Fibroblast of skin of scalp (primary cell): Measurements from ENCODE around the gene AGAP2.
"Not testable (repeated sequence)": the region's sequence is repeated elsewhere in the genome, so short reads cannot be mapped to it uniquely, and the experiment has no call there.

Experiments
- DNase-seq: peaks from one replicate; pipeline ENCODE4 v3.0.0-alpha.2; 2013

AGAP2 gene

DNA sequence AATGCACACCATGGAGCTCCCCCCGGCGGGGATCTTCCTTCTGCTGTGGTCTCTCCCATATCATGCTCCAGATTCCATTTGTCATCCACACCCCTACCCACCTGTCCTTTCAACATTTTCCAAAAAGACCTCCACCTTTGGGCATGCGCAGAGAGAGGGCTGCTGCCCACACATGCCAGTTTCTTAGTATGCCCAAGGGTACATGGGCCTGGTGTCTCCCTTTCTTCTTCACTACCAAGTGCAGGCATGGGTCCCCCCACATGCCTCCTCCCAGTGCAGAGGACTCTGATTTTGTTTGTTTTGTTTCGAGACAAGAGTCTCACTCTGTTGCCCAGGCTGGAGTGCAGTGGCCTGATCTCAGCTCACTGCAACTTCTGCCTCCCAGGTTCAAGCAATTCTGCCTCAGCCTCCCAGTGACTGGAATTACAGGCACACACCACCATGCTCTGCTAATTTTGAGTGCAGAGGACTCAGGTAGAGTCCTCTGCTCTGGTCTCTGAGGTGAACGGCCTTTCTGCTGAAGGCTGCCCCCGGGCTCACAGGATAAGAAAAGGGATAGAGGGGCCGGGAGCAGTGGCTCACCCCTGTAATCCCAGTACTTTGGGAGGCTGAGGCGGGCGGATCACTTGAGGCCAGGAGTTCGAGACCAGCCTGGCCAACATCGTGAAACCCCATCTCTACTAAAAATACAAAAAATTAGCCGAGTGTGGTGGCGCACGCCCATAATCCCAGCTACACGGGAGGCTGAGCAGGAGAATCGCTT is 16.5 kb downstream of the AGAP2 start:
- DNase-seq, result not testable (repeated sequence)

DNA sequence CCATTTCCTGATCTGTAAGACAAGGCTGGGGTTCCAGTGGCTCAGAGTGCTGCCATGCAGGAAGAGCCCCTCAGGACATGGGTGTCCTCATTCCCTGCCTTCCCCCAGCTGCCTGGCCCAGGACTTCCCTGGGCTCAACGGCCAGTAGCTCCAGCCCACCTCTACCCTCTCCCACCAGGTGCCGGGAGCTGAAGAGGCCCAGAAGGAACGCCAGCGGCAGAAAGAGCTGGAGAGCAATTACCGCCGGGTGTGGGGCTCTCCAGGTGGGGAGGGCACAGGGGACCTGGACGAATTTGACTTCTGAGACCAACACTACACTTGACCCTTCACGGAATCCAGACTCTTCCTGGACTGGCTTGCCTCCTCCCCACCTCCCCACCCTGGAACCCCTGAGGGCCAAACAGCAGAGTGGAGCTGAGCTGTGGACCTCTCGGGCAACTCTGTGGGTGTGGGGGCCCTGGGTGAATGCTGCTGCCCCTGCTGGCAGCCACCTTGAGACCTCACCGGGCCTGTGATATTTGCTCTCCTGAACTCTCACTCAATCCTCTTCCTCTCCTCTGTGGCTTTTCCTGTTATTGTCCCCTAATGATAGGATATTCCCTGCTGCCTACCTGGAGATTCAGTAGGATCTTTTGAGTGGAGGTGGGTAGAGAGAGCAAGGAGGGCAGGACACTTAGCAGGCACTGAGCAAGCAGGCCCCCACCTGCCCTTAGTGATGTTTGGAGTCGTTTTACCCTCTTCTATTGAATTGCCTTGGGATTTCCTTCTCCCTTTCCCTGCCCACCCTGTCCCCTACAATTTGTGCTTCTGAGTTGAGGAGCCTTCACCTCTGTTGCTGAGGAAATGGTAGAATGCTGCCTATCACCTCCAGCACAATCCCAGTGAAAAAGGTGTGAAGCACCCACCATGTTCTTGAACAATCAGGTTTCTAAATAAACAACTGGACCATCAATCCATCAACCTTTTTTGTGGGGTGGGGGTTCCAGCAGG is 17.6 kb downstream of the AGAP2 start:
- DNase-seq, result no peak

DNA sequence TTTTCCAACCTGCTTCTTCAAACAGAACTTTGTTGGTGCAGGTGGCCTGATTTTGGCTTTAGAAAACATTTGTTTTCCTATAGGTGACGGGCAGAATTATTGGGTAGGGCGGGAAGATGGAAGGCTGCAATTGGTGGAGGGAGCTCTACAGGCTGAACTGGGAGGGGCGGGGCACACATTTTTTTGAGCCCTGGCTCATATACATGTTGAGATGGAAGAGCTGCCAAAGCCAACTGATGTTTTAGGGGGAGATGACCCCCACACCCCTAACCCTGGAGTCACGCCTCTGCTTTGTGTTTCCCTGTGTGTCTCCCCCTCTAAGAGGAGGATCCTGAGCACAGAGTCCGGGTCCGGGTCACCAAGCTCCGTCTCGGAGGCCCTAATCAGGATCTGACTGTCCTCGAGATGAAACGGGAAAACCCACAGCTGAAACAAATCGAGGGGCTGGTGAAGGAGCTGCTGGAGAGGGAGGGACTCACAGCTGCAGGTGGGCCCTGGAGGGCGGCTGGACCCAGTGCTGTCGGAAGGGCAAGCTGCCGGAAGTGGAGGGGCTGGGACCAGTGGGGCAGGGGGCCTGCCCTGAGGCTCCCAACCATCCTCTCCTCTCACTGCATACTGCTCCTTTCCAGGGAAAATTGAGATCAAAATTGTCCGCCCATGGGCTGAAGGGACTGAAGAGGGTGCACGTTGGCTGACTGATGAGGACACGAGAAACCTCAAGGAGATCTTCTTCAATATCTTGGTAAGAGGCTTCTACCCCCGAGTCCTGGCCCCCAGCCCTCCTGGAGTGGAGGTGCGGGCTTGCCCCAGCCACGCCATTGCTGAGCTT is 18.6 kb downstream of the AGAP2 start:
- no peak for DNase-seq

DNA sequence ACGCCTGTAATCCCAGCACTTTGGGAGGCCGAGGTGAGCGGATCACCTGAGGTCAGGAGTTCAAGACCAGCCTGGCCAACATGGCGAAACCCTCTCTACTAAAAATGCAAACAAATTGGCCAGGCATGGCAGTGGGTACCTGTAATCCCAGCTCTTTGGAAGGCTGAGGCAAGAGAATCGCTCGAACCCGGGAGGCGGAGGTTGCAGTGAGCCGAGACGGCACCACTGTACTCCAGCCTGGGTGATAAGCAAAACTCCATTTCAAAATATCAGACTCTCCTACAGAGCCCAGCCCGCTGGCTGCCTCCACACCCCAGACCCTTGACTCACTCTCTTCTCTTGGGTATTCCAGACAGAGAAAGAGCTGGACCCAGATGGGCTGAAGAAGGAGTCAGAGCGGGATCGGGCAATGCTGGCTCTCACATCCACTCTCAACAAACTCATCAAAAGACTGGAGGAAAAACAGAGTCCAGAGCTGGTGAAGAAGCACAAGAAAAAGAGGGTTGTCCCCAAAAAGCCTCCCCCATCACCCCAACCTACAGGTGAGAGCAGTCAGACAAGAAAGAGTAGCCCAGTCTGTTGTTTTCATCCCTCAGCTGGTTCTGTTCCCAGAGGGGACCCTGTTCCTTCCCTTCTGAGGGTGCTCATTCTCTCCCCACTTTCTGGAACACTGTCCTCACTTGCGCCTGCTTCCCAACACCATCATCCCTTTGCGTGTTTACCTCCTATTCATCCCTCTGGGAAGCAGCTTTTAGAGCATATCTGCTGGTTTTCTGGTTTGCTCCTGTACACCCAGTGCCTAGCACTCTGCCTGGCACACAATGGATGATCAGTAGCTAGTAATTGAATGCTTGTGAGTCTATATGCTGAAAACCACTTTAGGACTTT is 19.7 kb downstream of the AGAP2 start:
- DNase-seq, result no peak

DNA sequence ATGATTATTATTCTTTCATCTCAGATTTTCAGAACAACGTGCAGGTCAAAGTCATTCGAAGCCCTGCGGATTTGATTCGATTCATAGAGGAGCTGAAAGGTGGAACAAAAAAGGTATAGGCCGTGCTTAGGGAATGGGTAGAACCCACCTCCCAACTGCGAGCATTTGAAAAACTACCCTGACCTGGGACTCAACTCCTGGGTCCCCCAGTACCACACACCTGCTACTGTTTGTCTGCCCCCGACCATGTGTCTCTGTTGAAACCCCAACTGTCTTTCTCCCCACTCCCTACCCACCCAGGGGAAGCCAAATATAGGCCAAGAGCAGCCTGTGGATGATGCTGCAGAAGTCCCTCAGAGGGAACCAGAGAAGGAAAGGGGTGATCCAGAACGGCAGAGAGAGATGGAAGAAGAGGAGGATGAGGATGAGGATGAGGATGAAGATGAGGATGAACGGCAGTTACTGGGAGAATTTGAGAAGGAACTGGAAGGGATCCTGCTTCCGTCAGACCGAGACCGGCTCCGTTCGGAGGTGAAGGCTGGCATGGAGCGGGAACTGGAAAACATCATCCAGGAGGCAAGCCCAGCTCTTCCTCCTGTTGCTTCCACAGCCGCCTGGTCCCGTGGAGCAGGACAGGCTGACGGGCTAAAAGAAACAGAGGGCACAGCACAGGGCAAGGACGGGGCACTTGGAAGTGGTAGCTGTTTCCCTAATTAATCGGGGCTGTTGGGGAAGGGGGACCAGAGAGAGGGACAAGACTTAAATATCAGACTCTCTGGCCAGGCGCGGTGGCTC is 20.5 kb downstream of the AGAP2 start:
- no peak for DNase-seq

DNA sequence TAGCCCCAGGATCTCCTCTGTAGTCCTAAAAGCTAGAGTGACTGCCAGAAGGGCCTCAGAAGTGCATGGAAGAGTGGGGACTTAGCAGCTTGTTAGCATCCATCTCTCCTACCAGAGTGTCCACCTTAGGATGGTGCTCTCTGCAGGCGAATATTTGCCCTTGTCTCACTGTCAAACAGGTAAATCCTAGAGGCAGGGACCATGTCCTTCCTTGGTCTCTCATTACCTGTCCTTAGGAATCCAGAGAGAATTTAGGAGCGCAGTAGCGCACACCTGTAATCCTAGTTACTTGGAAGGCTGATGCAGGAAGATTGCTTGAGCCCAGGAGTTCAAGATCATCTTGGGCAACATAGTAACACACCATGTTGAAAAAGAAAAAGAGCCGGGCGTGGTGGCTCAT is 21.4 kb downstream of the AGAP2 start:
- DNase-seq, result no peak

DNA sequence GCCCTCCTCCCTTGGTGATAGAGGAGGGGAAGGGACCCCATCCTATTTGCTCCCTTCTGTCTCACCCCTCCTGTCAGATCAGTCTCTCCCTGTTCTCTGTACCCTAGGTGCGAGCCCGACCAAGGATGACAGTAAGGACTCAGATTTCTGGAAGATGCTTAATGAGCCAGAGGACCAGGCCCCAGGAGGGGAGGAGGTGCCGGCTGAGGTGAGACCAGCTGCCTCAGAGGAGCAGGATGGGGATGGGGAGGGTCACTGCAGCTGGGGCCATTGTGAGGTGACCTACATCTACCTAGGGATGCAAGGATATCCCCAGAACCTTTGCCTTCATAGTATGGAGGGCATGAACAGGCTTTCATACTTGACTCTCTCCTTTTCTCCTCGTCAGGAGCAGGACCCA is 22.2 kb downstream of the AGAP2 start:
- DNase-seq, result no peak

DNA sequence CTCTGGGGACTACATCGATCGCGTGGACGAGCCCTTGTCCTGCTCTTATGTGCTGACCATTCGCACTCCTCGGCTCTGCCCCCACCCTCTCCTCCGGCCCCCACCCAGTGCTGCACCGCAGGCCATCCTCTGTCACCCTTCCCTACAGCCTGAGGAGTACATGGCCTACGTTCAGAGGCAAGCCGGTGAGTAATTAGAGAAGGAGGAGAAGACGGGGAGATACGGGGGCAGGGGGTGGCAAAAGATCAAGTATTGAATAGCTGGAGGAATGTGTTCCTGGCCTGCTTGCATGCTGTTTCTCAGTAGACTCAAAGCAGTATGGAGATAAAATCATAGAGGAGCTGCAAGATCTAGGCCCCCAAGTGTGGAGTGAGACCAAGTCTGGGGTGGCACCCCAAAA is 22.8 kb downstream of the AGAP2 start:
- DNase-seq, result no peak

DNA sequence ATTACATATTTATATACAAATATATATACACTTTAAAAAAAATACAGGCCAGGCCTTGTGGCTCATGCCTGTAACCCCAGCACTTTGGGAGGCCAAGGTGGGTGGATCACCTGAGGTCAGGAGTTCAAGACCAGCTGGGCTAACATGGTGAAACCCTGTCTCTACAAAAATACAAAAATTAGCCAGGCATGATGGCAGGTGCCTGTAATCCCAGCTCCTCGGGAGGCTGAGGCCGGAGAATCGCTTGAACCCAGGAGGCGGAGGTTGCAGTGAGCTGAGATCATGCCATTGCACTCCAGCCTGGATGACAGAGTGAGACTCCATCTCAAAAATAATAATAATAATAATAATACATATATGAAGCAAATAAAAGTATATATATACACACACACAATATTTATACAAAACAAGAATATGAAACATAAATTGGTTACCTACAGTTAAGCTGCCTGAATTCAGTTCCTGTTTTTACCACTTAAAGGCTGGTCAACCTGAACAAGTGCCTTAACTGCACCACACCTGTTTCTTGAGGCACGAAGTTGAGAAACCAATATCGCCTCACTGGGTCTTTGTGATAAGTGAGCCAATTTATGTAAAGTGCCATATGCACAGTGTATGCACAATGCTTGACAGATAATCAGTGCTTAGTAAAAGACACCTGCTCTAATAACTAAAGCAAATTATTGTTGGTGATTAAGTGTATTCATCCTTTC is 23.4 kb downstream of the AGAP2 start:
- DNase-seq, result not testable (repeated sequence)

DNA sequence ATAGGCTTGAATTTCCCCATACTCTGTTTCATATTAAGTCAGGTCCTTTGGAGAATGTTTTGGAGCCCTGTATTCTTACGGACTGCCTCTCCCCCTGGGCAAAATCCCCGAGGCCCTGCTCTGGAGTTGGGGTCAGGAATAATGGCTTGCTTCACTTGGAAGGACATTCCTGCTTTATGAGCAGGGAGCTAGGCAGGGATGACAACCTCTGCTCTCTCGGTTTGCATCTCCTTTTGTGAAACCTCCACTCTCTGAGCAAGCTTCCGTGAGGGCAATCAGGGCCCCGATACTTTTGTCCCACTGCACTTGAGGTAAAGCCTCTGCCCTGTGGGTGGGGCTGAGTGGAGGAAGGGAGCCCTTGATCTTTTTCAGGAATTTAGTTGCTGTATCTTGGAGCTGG is 25.3 kb downstream of the AGAP2 start:
- DNase-seq, result no peak

DNA sequence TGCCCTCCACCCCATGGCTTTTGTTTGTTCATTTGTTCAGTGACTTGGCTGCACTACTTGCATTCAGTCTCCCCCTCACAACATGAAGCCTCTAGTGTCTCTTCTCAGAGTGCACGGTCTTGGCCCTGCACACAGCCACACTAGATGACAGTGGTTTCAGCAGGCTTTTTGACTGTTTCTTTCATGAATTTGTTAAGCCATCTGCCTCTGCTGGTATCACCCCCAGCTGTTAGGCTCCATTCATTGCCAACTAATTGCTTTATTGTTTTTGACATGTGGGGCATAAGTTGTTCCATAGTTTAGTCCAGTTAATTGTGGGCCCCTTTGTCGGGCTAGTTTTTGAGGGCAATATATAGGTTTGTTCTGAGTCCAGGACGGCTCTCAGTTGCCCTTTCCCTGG is 25.8 kb downstream of the AGAP2 start:
- DNase-seq, result no peak

DNA sequence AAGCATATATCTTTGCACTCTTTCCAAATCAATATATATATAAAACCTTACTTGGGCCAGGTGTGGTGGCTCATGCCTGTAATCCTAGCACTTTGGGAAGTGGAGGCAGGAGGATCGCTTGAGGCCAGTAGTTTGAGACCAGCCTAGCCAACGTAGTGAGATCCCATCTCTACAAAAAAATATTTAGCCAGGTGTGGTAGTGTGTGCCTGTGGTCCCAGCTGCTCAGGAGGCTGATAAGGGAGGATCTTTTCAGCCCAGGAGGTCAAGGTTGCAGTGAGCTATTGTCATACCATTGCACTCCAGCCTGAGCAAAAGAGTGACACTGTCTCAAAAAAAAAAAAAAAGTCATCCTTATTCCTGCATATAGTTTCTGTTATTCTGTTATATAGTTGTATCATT is 30.2 kb downstream of the AGAP2 start:
- no peak for DNase-seq

DNA sequence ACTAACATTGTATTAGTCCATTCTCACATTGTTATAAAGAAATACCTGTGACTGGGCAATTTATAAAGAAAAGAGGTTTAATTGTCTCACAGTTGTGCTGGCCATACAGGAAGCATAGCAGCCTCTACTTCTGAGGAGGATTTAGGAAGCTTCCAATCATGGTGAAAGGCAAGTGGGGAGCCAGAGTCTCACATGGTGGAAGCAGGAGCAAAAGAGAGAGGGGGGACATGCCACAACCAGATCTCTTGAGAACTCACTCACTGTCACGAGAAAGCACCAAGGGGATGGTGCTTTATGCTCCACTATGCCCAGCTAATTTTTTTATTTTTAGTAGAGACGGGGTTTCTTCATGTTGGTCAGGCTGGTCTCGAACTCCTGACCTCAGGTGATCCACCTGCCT is 31.3 kb downstream of the AGAP2 start:
- no peak for DNase-seq

DNA sequence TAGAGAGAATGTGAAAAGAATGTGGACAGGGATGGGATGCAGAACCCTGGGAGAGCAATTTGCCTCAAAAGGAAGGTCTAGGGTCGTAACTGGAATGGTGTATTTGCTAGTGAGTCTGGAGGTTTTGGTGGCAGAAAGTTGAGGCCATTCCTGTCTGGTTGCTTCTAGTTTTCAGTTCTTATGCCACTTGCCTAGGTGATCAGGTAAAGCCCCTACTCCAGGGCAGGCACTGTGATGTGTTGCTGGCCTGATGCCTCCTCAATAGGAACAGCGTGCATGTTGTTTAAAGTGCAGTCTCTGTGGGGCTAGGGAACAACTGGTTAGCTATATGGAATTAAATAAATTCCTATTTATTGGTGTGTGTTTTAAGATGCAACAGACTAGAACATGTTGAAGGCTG is 38.2 kb downstream of the AGAP2 start:
- no peak for DNase-seq

DNA sequence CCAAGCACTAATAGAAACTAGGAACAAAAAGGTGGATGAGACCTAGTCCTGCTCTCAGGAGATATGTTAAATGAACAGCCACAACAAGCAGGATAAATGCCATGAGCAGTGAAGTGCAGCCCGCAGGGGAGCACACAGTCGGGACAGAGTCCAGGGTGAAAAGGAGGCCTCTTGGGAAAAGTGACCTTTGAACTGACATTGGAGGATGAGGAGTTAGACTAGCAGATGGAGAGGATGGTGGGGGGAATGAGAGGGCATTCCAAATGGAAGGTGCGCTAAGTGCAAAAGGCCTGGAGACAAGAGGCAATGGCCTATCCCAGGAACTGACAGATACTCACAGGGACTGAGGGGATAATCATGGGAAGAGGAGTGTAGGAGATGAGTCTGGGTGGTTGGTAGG is 40.1 kb downstream of the AGAP2 start:
- no peak for DNase-seq

DNA sequence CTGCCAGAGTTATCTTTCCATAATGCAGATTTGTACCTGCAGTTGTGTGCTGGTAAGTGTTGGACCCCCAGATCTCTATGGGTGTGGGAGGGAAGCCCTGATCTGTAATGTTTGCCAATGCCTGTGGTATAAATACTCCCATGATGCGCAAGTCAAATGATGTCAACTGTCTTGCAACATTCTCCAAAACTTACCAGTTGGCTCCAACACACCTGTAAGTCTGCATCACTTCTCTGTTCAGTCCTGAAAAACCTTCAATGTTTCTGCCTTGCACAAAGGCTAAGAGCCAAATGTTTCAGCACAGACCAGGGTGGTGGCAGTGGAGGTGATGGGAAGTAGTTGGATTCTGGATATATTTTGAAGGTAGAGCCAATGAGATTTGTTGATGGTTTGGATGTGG is 41.5 kb downstream of the AGAP2 start:
- DNase-seq, result no peak

DNA sequence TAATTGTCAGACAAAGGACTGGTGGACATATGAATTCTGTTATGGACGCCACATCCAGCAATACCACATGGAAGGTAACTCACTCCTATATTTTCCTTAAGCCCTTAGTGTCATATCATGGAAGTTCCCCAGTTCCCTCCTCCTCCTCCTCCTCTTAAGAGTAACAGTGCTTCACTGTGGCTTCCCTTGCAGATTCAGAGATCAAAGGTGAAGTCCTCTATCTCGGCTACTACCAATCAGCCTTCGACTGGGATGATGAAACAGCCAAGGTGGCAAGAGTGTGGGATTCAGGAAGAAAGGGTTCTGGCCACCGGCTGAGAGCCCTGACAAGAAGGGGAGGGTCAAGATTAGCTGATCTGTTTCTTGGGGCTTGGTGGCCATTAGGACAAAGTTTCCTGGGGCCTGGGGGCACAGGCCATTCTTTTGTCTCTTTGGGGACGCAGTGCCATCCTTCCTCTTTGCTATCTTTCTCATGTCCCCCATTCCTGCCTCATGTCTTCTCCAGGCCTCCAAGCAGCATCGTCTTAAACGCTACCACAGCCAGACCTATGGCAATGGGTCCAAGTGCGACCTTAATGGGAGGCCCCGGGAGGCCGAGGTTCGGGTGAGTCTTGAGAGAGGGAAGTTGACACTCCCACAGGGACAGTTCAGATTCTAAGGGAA is 42.6 kb downstream of the AGAP2 start:
- DNase-seq, result no peak

DNA sequence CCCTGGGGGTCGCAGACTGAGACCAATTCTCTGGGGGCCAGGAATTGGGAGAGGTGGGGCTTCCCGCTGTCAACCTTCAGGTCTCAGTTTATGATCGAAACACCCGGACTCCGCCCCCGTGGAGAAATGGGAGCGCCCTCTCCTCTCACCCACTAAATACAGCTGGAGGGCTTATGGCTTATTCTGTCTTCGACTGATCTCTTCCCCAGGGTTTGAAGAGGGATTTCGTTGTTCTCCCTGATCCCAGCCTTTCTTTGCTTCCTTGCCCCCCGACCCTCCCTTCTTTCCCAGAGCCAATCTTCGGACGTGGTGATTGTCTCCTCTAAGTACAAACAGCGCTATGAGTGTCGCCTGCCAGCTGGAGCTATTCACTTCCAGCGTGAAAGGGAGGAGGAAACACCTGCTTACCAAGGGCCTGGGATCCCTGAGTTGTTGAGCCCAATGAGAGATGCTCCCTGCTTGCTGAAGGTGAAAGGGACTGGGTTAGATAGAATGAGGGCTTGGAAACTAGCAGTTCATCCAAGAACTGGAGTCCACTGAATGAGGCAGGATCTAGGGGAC is 44.0 kb downstream of the AGAP2 start:
- no peak for DNase-seq
